ENCODE measurements around the gene HECW1.

- TF ChIP-seq CTCF (IDR thresholded peaks at IDR 0.05; ENCODE audit: control extremely low read depth in 1 of 3, insufficient read depth in 1 of 3, low read depth in 1 of 3, low read length in 3 of 3): no peak
- no peak for TF ChIP-seq JUND (IDR thresholded peaks at IDR 0.05; ENCODE audit: low read length)
- no peak for TF ChIP-seq GABPA (IDR thresholded peaks at IDR 0.05; ENCODE audit: borderline replicate concordance, insufficient read depth, low read length)
- no peak for TF ChIP-seq HDAC2 (IDR thresholded peaks at IDR 0.05; ENCODE audit: borderline replicate concordance in 1 of 2, low read depth in 2 of 2, low read length in 2 of 2)
- TF ChIP-seq POLR2A (IDR thresholded peaks at IDR 0.05; ENCODE audit: control extremely low read depth in 1 of 2, low read depth in 2 of 2, low read length in 2 of 2): no peak
- TF ChIP-seq TCF12 (IDR thresholded peaks at IDR 0.05; ENCODE audit: low read depth, low read length): no peak
- TF ChIP-seq EZH2 (IDR thresholded peaks at IDR 0.05; ENCODE audit: low read depth, low read length, severe bottlenecking): no peak
- TF ChIP-seq SIN3A (conservative IDR thresholded peaks at IDR 0.05 in 1 of 2, IDR thresholded peaks at IDR 0.05 in 1 of 2; ENCODE audit: low read depth in 1 of 2, low read length in 2 of 2): no peak
- no peak for TF ChIP-seq YY1 (IDR thresholded peaks at IDR 0.05; ENCODE audit: low read depth, low read length)
- TF ChIP-seq MAX (IDR thresholded peaks at IDR 0.05): no peak
Observed at GRCh38 chr7:43554423-43554822, 442.0 kb downstream of the HECW1 start.

All from H1 (cell line).